HEK293T (cell line): ENCODE measurements around the gene PLCL2.

ENCODE experiments used
- CTCF ChIA-PET: fragments of 350-600 bp; formaldehyde crosslinking; extraction: SDS; loops from one replicate; lab custom pipeline; 2021; ENCODE audit warnings: antibody characterized with exemption, inconsistent platforms; lab: Yijun Ruan, JAX
- POLR2A ChIA-PET: fragments of 350-600 bp; formaldehyde crosslinking; extraction: SDS; loops from one replicate; lab custom pipeline; 2020; ENCODE audit warnings: antibody characterized with exemption, inconsistent platforms; lab: Yijun Ruan, JAX
- DNase-seq: peaks from one replicate; pipeline ENCODE4 v3.0.0; 2012; ENCODE audit warnings: mixed read lengths; ENCODE audit errors: extremely low spot score
- ARNT ChIP-seq: fragments of 450-650 bp; IDR thresholded peaks from 2 replicates; pipeline ENCODE4 v1.6.1; 2017; ENCODE audit warnings: mild to moderate bottlenecking
- BHLHE40 ChIP-seq: fragments of 450-650 bp; IDR thresholded peaks from 2 replicates; pipeline ENCODE4 v1.6.1; 2016; ENCODE audit warnings: mild to moderate bottlenecking, moderate library complexity, borderline replicate concordance
- CTBP1 ChIP-seq: fragments of 450-650 bp; IDR thresholded peaks from 2 replicates; pipeline ENCODE4 v1.6.1; 2016; ENCODE audit warnings: borderline replicate concordance
- ELF4 ChIP-seq: fragments of 450-650 bp; IDR thresholded peaks from 2 replicates; pipeline ENCODE4 v1.6.1; 2017; ENCODE audit warnings: antibody characterized with exemption
- FOXA1 ChIP-seq: fragments of 450-650 bp; IDR thresholded peaks from 2 replicates; pipeline ENCODE4 v1.6.1; 2016; ENCODE audit warnings: mild to moderate bottlenecking
- FOXK2 ChIP-seq: fragments of 450-650 bp; IDR thresholded peaks from 2 replicates; pipeline ENCODE4 v1.6.1; 2016; ENCODE audit warnings: mild to moderate bottlenecking
- FOXM1 ChIP-seq: fragments of 450-650 bp; IDR thresholded peaks from 2 replicates; pipeline ENCODE4 v1.6.1; 2017; ENCODE audit warnings: mild to moderate bottlenecking, borderline replicate concordance
- HDGF ChIP-seq: fragments of 450-650 bp; IDR thresholded peaks from 2 replicates; pipeline ENCODE4 v1.6.1; 2017; ENCODE audit warnings: antibody characterized with exemption, borderline replicate concordance
- L3MBTL2 ChIP-seq: fragments of 450-650 bp; conservative IDR thresholded peaks from 2 replicates; pipeline ENCODE4 v1.6.1; 2016; ENCODE audit warnings: mild to moderate bottlenecking
- LEF1 ChIP-seq: fragments of 450-650 bp; IDR thresholded peaks from 2 replicates; pipeline ENCODE4 v1.6.1; 2017; ENCODE audit warnings: mild to moderate bottlenecking, borderline replicate concordance
- NFRKB ChIP-seq: fragments of 450-650 bp; IDR thresholded peaks from 2 replicates; pipeline ENCODE4 v1.6.1; 2016; ENCODE audit warnings: mild to moderate bottlenecking, moderate library complexity
- PKNOX1 ChIP-seq: fragments of 450-650 bp; IDR thresholded peaks from 2 replicates; pipeline ENCODE4 v1.6.1; 2016
- SP1 ChIP-seq: fragments of 450-650 bp; IDR thresholded peaks from 2 replicates; pipeline ENCODE4 v1.6.1; 2017
- SUZ12 ChIP-seq: fragments of 450-650 bp; IDR thresholded peaks from 2 replicates; pipeline ENCODE4 v1.6.1; 2016; ENCODE audit warnings: mild to moderate bottlenecking
- TARDBP ChIP-seq: fragments of 450-650 bp; IDR thresholded peaks from 2 replicates; pipeline ENCODE4 v1.6.1; 2016
- ZNF384 ChIP-seq: fragments of 450-650 bp; IDR thresholded peaks from 2 replicates; pipeline ENCODE4 v1.6.1; 2016

PLCL2 gene

GRCh38 chr3:16886303-16886683 is 1.5 kb downstream of the PLCL2 start:
- ChIA-PET CTCF (no interaction called here), POLR2A (interaction anchor here (0.8 to 1.4 kb wide), 3 partner anchors 14 to 108 kb away, joined by 3 read pairs; no protein-coding TSS in a partner anchor)
- no peak for DNase-seq

GRCh38 chr3:16887130-16887529 is 2.4 kb downstream of the PLCL2 start:
- TF ChIP-seq FOXK2: no peak
- no peak for TF ChIP-seq SUZ12
- no peak for TF ChIP-seq PKNOX1
- TF ChIP-seq L3MBTL2: no peak
- no peak for TF ChIP-seq CTBP1
- no peak for TF ChIP-seq HDGF
- no peak for TF ChIP-seq LEF1
- TF ChIP-seq FOXM1: no peak
- ChIA-PET POLR2A (interaction anchor here (1.4 kb wide), 1 partner anchor 108 kb away, joined by 3 read pairs; no protein-coding TSS in a partner anchor), CTCF (no interaction called here)
- DNase-seq: no peak

More at GRCh38 chr3:16886303-16886683, 1.5 kb downstream of the PLCL2 start:
- no peak for TF ChIP-seq FOXK2
- TF ChIP-seq BHLHE40: no peak

- ChIA-PET CTCF (no interaction called here), POLR2A (no interaction called here)
- TF ChIP-seq CTBP1: no peak
- no peak for TF ChIP-seq ELF4
- TF ChIP-seq SP1: no peak
- no peak for TF ChIP-seq HDGF
- no peak for TF ChIP-seq L3MBTL2
- TF ChIP-seq ZNF384: no peak
- TF ChIP-seq SUZ12: no peak
- TF ChIP-seq FOXM1: no peak
- no peak for DNase-seq
These were observed 3.6 kb downstream of the PLCL2 start for GRCh38 chr3:16888356-16888755.

GRCh38 chr3:16888785-16889607 is 4.2 kb downstream of the PLCL2 start:
- no peak for DNase-seq
- ChIA-PET CTCF (no interaction called here), POLR2A (no interaction called here)
- no peak for TF ChIP-seq CTBP1
- TF ChIP-seq BHLHE40: no peak
- TF ChIP-seq PKNOX1: no peak
- TF ChIP-seq FOXK2: no peak
- TF ChIP-seq SP1: no peak
- no peak for TF ChIP-seq L3MBTL2
- TF ChIP-seq ZNF384: no peak
- no peak for TF ChIP-seq LEF1
- no peak for TF ChIP-seq HDGF
- TF ChIP-seq NFRKB: no peak
- TF ChIP-seq FOXM1: no peak
- TF ChIP-seq ELF4: no peak
- no peak for TF ChIP-seq SUZ12
- no peak for TF ChIP-seq FOXA1
- no peak for TF ChIP-seq ARNT
- no peak for TF ChIP-seq TARDBP

GRCh38 chr3:16890597-16891333 is 6.0 kb downstream of the PLCL2 start:
- POLR2A ChIA-PET: no interaction called here
- TF ChIP-seq ZNF384 (no peak), FOXM1 (no peak), TARDBP (no peak), FOXA1 (no peak), CTBP1 (no peak), FOXK2 (no peak), L3MBTL2 (no peak), SUZ12 (no peak), NFRKB (no peak), ELF4 (no peak), ARNT (no peak), LEF1 (no peak), HDGF (no peak), SP1 (no peak), BHLHE40 (no peak), PKNOX1 (no peak)

More at GRCh38 chr3:16890597-16891333, 6.0 kb downstream of the PLCL2 start:
- CTCF ChIA-PET: no interaction called here
- DNase-seq: no peak
